ENCODE results near the gene MAPK1.
"Not testable (repeated sequence)": the region's sequence is repeated elsewhere in the genome, so short reads cannot be mapped to it uniquely, and the experiment has no call there.

MAPK1 gene

GRCh38 chr22:21725956-21726649, 141.3 kb downstream of the MAPK1 start:
- DNase-seq (ENCODE audit: low spot score): no peak

GRCh38 chr22:21724496-21724895, 142.9 kb downstream of the MAPK1 start:
- DNase-seq (ENCODE audit: low spot score): not testable (repeated sequence)

- DNase-seq (ENCODE audit: low spot score): not testable (repeated sequence)
These were observed 146.1 kb downstream of the MAPK1 start for GRCh38 chr22:21721195-21721852.

GRCh38 chr22:21720191-21720859, 147.1 kb downstream of the MAPK1 start:
- DNase-seq (ENCODE audit: low spot score): not testable (repeated sequence)

GRCh38 chr22:21719024-21719423, 148.4 kb downstream of the MAPK1 start:
- no peak for DNase-seq (ENCODE audit: low spot score)

GRCh38 chr22:21718499-21718898, 148.9 kb downstream of the MAPK1 start:
- no peak for DNase-seq (ENCODE audit: low spot score)

- not testable (repeated sequence) for DNase-seq (ENCODE audit: low spot score)
These were observed 150.9 kb downstream of the MAPK1 start for GRCh38 chr22:21716395-21717122.

GRCh38 chr22:21714786-21715185, 152.7 kb downstream of the MAPK1 start:
- DNase-seq (ENCODE audit: low spot score): no peak

GRCh38 chr22:21714059-21714770, 153.2 kb downstream of the MAPK1 start:
- no peak for DNase-seq (ENCODE audit: low spot score)

GRCh38 chr22:21713428-21714058, 153.9 kb downstream of the MAPK1 start:
- DNase-seq (ENCODE audit: low spot score): no peak

GRCh38 chr22:21712751-21713427, 154.6 kb downstream of the MAPK1 start:
- peak; percentile 59 for DNase-seq (ENCODE audit: low spot score)

- DNase-seq (ENCODE audit: low spot score): no peak
These were observed 155.6 kb downstream of the MAPK1 start for GRCh38 chr22:21711851-21712250.

- DNase-seq (ENCODE audit: low spot score): no peak
These were observed 157.3 kb downstream of the MAPK1 start for GRCh38 chr22:21710156-21710555.

- DNase-seq (ENCODE audit: low spot score): no peak
These were observed 157.8 kb downstream of the MAPK1 start for GRCh38 chr22:21709688-21710087.

- no peak for DNase-seq (ENCODE audit: low spot score)
These were observed 158.5 kb downstream of the MAPK1 start for GRCh38 chr22:21708960-21709359.

- no peak for DNase-seq (ENCODE audit: low spot score)
These were observed 159.8 kb downstream of the MAPK1 start for GRCh38 chr22:21707677-21708076.

All from hematopoietic multipotent progenitor cell treated with erythropoietin and hydrocortisone succinate and interleukin-3 and kit ligand, for 15 days (in vitro differentiated cells).